Lower leg skin (tissue), 3 donors: Measurements from ENCODE around the gene RIPOR2.

Experiments
- CTCF ChIP-seq, 3 donors: fragments of 450-650 bp; IDR thresholded peaks; one replicate each; pipeline ENCODE4 v1.5.1; 2016; ENCODE audit warnings: antibody characterized with exemption in 3 of 3, mild to moderate bottlenecking in 3 of 3, moderate library complexity in 2 of 3
- POLR2A ChIP-seq, 2 donors: fragments of 450-650 bp; IDR thresholded peaks; one replicate each; pipeline ENCODE4 v1.6.1; 2016 to 2017; ENCODE audit warnings: antibody characterized with exemption in 2 of 2, mild to moderate bottlenecking in 1 of 2, moderate library complexity in 1 of 2

GRCh38 chr6:24883618-24884017, 52.1 kb downstream of the RIPOR2 start:
- no peak for TF ChIP-seq CTCF (IDR thresholded peaks at IDR 0.05)
- no peak for TF ChIP-seq POLR2A (IDR thresholded peaks at IDR 0.05)
